B cell (primary cell): ENCODE measurements around the gene C9orf78. TPM values are rescaled to one million over a fixed set of nuclear protein-coding genes. Genes with fewer than 3 reads are reported as not detected.

Experiments used
- ATAC-seq: fragments of 200-7000 bp; cut with Tn5 transposase; one replicate; pipeline ENCODE4 v1.10.0; 2021; ENCODE audit warnings: low read depth, mild to moderate bottlenecking, moderate number of reproducible peaks, moderate library complexity
- CTCF ChIA-PET: fragments of 350-600 bp; sonication (Branson Sonifier 250); formaldehyde crosslinking; loops from one replicate; lab custom pipeline; 2021; ENCODE audit warnings: antibody characterized with exemption, inconsistent platforms; lab: Charles Lee
- POLR2A ChIA-PET: fragments of 350-600 bp; sonication (Branson Sonifier 250); formaldehyde crosslinking; loops from one replicate; lab custom pipeline; 2021; ENCODE audit warnings: antibody characterized with exemption; lab: Charles Lee
- DNase-seq: peaks from one replicate; pipeline ENCODE4 v3.0.0; 2013
- H2AFZ ChIP-seq: 2 replicates; pipeline ENCODE4 v1.6.1; 2012; ENCODE audit warnings: mild to moderate bottlenecking, low read depth, low read length; ENCODE audit not compliant: insufficient read depth, poor library complexity, severe bottlenecking
- H3K27ac ChIP-seq, 2 donors: 1 replicate in 1 of 2; 2 replicates in 1 of 2; pipeline ENCODE4 v1.5.1; 2012 to 2013; ENCODE audit warnings: low read length in 2 of 2, mild to moderate bottlenecking in 2 of 2, moderate library complexity in 1 of 2
- H3K27me3 ChIP-seq, 4 experiments: fragments of 200-600 bp in 1 of 4; sonication (generic) in 1 of 4; replicated peaks in 1 of 4; 1 replicate in 2 of 4; 2 replicates in 2 of 4; pipeline versions ENCODE4 v1.6.1 to v1.7.0; 2013 to 2016; ENCODE audit warnings: low read length in 3 of 4, mild to moderate bottlenecking in 2 of 4, mixed read lengths in 1 of 4, moderate library complexity in 1 of 4; ENCODE audit not compliant: insufficient read depth in 4 of 4, control insufficient read depth in 3 of 4; ENCODE audit errors: control extremely low read depth in 1 of 4
- H3K36me3 ChIP-seq, 2 experiments: replicated peaks in 1 of 2; 1 replicate in 1 of 2; 2 replicates in 1 of 2; pipeline versions ENCODE4 v1.6.1 to v1.7.1; 2013; ENCODE audit warnings: low read length in 1 of 2; ENCODE audit not compliant: insufficient read depth in 2 of 2, control insufficient read depth in 1 of 2; ENCODE audit errors: control extremely low read depth in 1 of 2, extremely low read depth in 1 of 2
- H3K4me1 ChIP-seq, 2 donors: fragments of 200-600 bp in 1 of 2; sonication (generic) in 1 of 2; 1 replicate in 1 of 2; 2 replicates in 1 of 2; pipeline versions ENCODE4 v1.5.1 to v1.6.1; 2013 to 2017; ENCODE audit warnings: low read length in 2 of 2; ENCODE audit not compliant: control insufficient read depth in 2 of 2, insufficient read depth in 2 of 2
- H3K4me2 ChIP-seq: replicated peaks from 2 replicates; pipeline ENCODE3; 2012; ENCODE audit warnings: mild to moderate bottlenecking, low read depth, low read length; ENCODE audit not compliant: poor library complexity, severe bottlenecking
- H3K4me3 ChIP-seq, 5 experiments: fragments of 200-600 bp in 1 of 5; sonication (generic) in 1 of 5; 1 replicate in 3 of 5; 2 replicates in 2 of 5; pipeline versions ENCODE4 v1.5.1 to v1.7.0; 2011 to 2016; ENCODE audit warnings: low read length in 4 of 5, mild to moderate bottlenecking in 4 of 5, low read depth in 2 of 5, control low read depth in 1 of 5, moderate library complexity in 1 of 5; ENCODE audit not compliant: insufficient read depth in 1 of 5; ENCODE audit errors: control extremely low read depth in 1 of 5, extremely low read depth in 1 of 5
- H3K79me2 ChIP-seq: fragments of 200-600 bp; sonication (generic); one replicate; pipeline ENCODE4 v1.6.0; 2016; ENCODE audit warnings: low read length; ENCODE audit not compliant: control insufficient read depth, insufficient read depth
- H3K9ac ChIP-seq: fragments of 200-600 bp; sonication (generic); 2 replicates; pipeline ENCODE4 v1.6.1; 2017; ENCODE audit warnings: mild to moderate bottlenecking, low read length, moderate library complexity
- H3K9me3 ChIP-seq, 3 donors: one replicate each; pipeline versions ENCODE4 v1.6.1 to v1.7.1; 2013; ENCODE audit warnings: low read length in 2 of 3; ENCODE audit not compliant: control insufficient read depth in 2 of 3, insufficient read depth in 1 of 3; ENCODE audit errors: control extremely low read depth in 1 of 3
- H4K20me1 ChIP-seq: 2 replicates; pipeline ENCODE4 v1.6.0; 2012; ENCODE audit warnings: mild to moderate bottlenecking, low read length; ENCODE audit not compliant: insufficient read depth, control insufficient read depth, poor library complexity, severe bottlenecking
- H3K27ac Mint-ChIP-seq: one replicate; pipeline ENCODE4 v1.8.0; 2021; ENCODE audit warnings: mixed read lengths
- H3K27me3 Mint-ChIP-seq: one replicate; pipeline ENCODE4 v1.8.0; 2021; ENCODE audit warnings: mixed read lengths
- H3K4me1 Mint-ChIP-seq: one replicate; pipeline ENCODE4 v1.8.0; 2021; ENCODE audit warnings: mixed read lengths
- H3K4me3 Mint-ChIP-seq: one replicate; pipeline ENCODE4 v1.8.0; 2021; ENCODE audit warnings: mixed read lengths
- H3K9me3 Mint-ChIP-seq: one replicate; pipeline ENCODE4 v1.8.0; 2022; ENCODE audit warnings: mixed read lengths; ENCODE audit not compliant: insufficient read depth
- EZH2 ChIP-seq: IDR thresholded peaks from 2 replicates; pipeline ENCODE4 v1.6.1; 2012; ENCODE audit warnings: borderline replicate concordance, low read depth, mild to moderate bottlenecking, moderate library complexity, low read length; ENCODE audit not compliant: insufficient read depth, poor library complexity, severe bottlenecking
- WGBS: methylation state at CpG from one replicate; pipeline ENCODE4 v1.1.5; 2013; ENCODE audit warnings: missing lambda C conversion rate; ENCODE audit not compliant: insufficient coverage; 5-methylcytosine and 5-hydroxymethylcytosine counted together
- intact Hi-C: fragments of 100-400 bp; cut with micrococcal nuclease; formaldehyde crosslinking; loops from one replicate; pipeline ENCODE4 v1.10.0; 2022
- polyA plus RNA-seq: library from polyadenylated mRNA; depleted of rRNA; stranded (reverse); fragments of >200 nt; gene quantifications from 2 replicates; pipeline ENCODE4 v1.2.3, GENCODE V29; 2012
- total RNA-seq, 2 donors: library from RNA; stranded (reverse); fragments of 120-200 nt in 1 of 2; gene quantifications; 1 replicate in 1 of 2; 2 replicates in 1 of 2; pipeline versions ENCODE4 v1.2.3 to v1.2.4, GENCODE V29; 2013 to 2022
- TF ChIP-seq, protein P1 (sequence below): fragments of 200-600 bp; IDR thresholded peaks from one replicate; pipeline ENCODE4 v1.8.0; 2022; ENCODE audit warnings: antibody characterized with exemption, mild to moderate bottlenecking

Gene C9orf78
- total and polyA plus RNA-seq, 2 donors (not counting 1 experiment from before 2014, with no cell fraction given) = 42.8 to 43.6 TPM

DNA sequence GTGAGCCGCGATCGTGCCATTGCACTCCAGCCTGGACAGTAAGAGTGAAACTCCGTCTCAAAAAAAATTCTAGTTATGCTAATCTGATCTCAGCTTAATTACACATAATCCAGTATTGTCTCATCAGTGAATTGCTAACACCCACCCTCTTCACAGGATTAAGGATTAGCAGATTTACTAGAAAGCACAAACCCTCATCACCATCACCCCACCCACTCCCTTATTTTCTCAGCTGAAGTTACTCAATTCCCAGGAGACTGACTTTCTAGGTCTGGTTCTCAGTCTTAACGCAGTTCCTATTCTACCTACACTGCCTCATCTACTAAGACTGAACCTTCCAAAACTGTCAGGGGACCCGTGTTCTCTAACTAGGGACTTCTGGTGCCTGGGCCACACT lies 23.1 kb downstream of the C9orf78 start:
- DNase-seq = no peak
- intact Hi-C loops = no loop called here
- H3K9me3 Mint-ChIP-seq = no peaks in the 10 kb centered on the region

DNA sequence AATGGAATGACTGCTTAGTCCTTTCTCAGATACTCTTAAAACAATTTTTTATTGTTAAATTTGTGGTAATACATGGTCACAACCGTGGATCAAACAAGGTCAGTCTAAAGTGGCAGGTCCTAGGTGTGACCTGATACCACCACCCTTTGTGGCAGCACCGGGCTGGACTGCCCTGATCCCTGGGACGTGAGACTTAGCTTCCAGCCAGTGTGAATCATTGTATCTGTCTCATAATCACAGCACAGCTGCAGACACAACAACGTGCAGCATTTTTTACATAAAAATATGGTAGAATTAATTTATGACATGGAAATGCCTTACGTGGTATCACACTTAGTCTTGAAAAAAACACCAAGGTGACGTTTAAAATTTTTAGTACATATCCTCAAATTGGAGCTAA lies 24.3 kb downstream of the C9orf78 start:
- Histone ChIP-seq H3K27ac (no peak overlapping the region), H3K4me1 (no peaks in the 10 kb centered on the region), H4K20me1 (peaks cover 14% of the 10 kb centered on the region), H3K36me3 (peaks cover 0 to 49% of the 10 kb centered on the region in 2 experiments), H3K9ac (no peak overlapping the region), H3K27me3 (no peaks in the 10 kb centered on the region), H3K9me3 (no peaks in the 10 kb centered on the region), H3K4me3 (no peak overlapping the region), H3K79me2 (peaks cover 29% of the 10 kb centered on the region), H2AFZ (no peak overlapping the region), H3K4me2 (no peak overlapping the region)
- WGBS = 95% methylated on average over 3 of the region's 6 CpGs
- POLR2A ChIA-PET = no interaction called here
- no peaks in the 10 kb centered on the region for H3K9me3 Mint-ChIP-seq
- ATAC-seq (no peak), DNase-seq (no peak)
- intact Hi-C loops = no loop called here
- CTCF ChIA-PET = interaction anchor here (1.1 to 2.0 kb wide), 2 partner anchors 27 to 73 kb away, joined by 3 to 4 read pairs; no protein-coding TSS in a partner anchor
- no peaks in the 10 kb centered on the region for H3K27me3 Mint-ChIP-seq
- TF ChIP-seq, protein P1, sequence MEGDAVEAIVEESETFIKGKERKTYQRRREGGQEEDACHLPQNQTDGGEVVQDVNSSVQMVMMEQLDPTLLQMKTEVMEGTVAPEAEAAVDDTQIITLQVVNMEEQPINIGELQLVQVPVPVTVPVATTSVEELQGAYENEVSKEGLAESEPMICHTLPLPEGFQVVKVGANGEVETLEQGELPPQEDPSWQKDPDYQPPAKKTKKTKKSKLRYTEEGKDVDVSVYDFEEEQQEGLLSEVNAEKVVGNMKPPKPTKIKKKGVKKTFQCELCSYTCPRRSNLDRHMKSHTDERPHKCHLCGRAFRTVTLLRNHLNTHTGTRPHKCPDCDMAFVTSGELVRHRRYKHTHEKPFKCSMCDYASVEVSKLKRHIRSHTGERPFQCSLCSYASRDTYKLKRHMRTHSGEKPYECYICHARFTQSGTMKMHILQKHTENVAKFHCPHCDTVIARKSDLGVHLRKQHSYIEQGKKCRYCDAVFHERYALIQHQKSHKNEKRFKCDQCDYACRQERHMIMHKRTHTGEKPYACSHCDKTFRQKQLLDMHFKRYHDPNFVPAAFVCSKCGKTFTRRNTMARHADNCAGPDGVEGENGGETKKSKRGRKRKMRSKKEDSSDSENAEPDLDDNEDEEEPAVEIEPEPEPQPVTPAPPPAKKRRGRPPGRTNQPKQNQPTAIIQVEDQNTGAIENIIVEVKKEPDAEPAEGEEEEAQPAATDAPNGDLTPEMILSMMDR = no peak
- TF ChIP-seq EZH2 = no peak
- peaks cover 14% of the 10 kb centered on the region for H3K4me1 Mint-ChIP-seq
- H3K27ac Mint-ChIP-seq = no peak overlapping the region
- H3K4me3 Mint-ChIP-seq = no peak overlapping the region

More for the DNA sequence above, 23.1 kb downstream of the C9orf78 start:
- no peak overlapping the region for H3K27ac Mint-ChIP-seq
- Histone ChIP-seq H2AFZ (no peak overlapping the region), H3K27me3 (no peaks in the 10 kb centered on the region), H3K4me2 (no peak overlapping the region), H3K79me2 (peaks cover 33% of the 10 kb centered on the region), H3K27ac (no peak overlapping the region), H3K9me3 (no peaks in the 10 kb centered on the region), H3K36me3 (peaks cover 0 to 58% of the 10 kb centered on the region in 2 experiments), H3K9ac (no peak overlapping the region), H4K20me1 (peaks cover 11% of the 10 kb centered on the region), H3K4me3 (no peak overlapping the region), H3K4me1 (no peaks in the 10 kb centered on the region)
- no peak overlapping the region for H3K4me3 Mint-ChIP-seq
- 68% methylated on average over 5 of the region's 6 CpGs for WGBS
- H3K27me3 Mint-ChIP-seq = no peaks in the 10 kb centered on the region
- CTCF ChIA-PET = no interaction called here
- ATAC-seq = no peak
- POLR2A ChIA-PET = no interaction called here
- TF ChIP-seq, protein P1 = no peak
- TF ChIP-seq EZH2 = no peak
- peaks cover 8% of the 10 kb centered on the region for H3K4me1 Mint-ChIP-seq
